ENCODE measurements around the gene GLUL.
"Not testable (repeated sequence)": the region's sequence is repeated elsewhere in the genome, so short reads cannot be mapped to it uniquely, and the experiment has no call there.

Gene GLUL

DNA sequence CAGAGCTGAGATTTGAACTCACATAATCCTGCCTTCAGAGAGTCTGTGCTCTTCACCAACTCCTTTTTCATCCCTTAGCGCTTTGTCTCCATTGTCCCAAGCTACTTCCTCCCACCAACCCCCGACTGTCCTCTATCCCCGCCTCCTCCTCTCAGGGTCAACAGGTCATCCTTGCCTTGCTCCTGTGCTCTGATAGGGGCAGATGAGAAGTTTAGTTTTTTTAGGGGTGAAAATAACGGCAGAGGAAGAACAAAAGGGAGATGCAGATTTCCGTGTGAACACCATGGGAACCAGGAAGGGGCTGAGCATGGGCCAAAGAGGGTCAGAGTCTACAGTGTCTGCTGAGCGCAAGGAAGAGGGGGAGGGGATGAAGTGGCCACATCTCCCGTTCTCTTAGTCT lies 31.9 kb downstream of the GLUL start:
- no peak for DNase-seq

DNA sequence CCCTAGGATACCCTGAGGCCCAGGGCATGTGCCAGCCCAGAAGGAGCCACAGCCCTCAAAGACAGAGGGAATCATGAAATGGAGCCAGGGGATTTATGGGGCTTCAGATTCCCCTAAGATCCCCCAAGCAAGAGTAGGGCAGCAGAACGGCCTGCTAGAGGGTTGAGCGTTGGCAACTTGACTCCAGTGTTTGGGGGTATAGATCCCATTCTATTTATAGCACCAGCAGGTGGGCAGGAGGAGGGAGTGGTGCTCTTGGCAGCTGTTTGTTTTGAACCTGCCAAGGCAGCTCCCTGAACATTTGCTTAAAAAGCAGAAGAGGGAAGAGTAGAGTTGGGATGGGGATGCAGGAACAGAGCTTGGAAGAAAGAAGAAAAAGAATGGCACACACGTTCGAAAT lies 33.7 kb downstream of the GLUL start:
- DNase-seq = no peak

DNA sequence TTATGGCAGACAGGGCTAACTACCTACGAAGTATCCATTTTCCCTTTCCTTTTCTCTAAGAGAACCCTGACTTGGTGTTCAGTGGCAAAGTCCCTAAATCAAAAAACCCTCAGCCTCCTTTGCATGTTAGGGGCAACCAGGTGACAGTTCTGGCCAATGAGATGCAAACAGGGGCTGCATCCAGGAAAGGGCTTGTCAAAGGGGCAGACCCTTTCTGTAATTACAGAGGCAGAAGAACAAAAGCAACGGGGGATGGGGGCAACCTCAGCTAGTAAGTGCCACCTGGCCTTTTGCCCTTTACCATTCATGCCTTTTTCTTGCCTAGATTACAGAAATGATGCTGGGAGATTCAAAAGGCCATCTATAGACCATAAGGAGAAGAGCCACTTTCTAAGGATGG lies 34.4 kb downstream of the GLUL start:
- DNase-seq = no peak

DNA sequence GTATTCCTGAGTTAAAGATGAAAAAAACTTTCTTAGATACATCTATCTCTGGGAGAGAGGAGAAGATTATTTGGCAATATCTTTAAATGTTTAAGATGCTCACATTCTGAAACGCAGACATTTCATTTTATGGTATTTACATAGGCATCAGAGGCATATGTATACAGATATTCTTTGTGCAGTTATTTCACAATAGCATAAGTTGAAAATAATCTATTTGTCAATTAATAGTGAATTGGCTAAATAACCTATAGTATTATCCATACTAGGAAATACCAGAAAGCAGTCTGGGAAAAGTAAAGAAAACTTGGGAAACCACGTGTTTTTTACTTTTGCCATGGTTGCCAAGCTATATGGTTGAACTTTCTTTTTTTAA lies 35.9 kb downstream of the GLUL start:
- no peak for DNase-seq

DNA sequence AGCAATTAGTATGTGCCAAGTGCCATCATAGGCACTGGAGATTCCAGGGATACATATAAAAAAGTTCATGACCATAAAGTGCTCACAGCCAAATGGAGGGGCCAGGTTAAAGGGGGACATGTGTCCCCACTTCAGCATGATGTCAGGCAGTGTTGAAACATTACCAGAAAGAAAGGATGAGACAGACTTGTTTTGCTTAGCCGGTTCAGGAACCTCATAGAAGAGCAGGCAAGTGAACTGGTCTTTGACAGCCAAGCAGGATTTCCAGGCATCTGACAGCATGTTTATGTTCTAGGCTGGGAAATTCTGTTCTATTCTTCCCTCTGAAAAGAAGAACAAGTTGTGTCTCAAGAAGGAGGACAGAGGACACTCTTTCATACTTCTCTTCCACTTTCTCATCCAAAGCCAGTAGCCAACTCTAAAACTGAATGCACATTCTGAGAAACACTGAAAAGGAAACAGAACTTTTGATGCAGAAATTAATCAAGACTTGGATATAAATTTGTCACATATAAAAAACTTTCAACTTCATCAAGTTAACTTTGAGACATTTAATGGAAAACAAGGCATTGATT lies 39.7 kb downstream of the GLUL start:
- DNase-seq = no peak

DNA sequence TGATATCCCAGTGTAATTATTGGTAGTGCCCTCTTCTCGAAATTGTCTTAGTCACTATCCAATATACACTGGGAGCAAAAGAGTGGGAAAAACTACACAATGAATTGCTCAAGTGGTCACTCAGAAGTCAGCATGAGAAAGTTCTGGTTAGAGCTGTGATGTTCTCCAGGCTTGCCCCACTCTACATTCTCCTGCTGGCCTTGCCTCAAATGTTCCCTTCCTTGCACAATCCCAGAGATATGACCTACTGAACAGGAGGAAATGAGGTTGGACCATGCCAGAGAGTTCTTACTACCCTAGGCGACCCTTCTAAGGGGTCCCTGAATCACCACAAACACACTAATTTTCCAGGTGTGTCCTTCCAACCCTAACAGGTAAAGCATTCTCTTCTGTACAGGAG lies 40.8 kb downstream of the GLUL start:
- no peak for DNase-seq

DNA sequence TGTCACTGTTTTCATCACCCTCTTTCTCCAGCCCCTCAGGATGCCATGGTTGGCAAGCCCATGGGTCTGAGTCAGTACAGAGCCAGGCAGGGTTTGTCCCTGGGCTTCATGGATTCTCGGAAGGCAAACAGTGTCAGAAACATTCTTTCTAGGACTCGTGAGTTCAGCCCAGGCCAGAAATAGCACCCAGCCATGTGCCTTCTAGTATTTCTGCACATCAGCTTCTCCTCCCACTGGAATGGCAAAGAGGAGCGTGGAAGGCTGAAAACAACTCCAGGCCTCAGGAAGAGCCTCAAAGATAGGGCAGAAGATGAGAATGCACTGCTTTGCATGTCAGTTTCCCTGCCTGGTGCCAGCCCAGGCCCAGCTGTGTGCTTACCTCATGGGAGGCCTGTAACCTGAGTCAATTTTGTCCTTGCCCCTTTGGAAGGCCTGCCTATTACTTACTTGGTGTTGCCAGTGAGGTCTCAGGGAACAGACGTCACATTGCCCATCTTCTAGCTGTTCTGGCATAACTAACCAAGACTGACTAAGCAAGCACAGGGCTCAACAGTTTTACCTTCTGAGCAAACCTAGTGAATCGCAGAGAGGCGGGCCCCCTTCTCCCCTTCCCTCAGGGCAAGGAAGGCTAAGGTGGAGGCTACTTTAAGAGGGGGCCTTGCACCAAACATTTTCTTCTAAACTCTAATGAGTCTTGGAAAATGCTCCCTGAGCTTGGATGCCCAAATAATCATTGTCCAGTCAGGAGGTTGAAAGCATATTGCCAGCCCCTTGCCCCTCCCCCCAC lies 42.4 kb downstream of the GLUL start:
- no peak for DNase-seq

DNA sequence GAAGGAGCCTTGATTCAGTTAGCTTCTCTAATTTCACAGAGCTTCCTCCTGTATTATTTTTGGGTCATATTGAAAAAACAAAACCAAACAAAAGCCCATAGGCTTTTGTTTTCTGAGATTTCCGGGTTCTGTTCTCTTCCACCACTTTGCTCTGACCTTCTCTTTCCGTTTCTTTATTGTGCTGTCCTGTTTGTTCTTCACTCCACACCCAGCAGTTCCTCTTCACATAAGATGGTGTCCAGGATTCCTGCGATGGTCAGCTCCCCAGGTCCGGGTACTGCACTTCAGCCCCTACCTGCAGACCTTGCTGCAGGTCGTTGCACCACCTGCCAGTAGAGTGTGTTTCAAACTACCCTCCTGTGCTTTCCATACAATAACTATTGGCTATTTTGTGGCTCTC lies 44.6 kb downstream of the GLUL start:
- DNase-seq = no peak

DNA sequence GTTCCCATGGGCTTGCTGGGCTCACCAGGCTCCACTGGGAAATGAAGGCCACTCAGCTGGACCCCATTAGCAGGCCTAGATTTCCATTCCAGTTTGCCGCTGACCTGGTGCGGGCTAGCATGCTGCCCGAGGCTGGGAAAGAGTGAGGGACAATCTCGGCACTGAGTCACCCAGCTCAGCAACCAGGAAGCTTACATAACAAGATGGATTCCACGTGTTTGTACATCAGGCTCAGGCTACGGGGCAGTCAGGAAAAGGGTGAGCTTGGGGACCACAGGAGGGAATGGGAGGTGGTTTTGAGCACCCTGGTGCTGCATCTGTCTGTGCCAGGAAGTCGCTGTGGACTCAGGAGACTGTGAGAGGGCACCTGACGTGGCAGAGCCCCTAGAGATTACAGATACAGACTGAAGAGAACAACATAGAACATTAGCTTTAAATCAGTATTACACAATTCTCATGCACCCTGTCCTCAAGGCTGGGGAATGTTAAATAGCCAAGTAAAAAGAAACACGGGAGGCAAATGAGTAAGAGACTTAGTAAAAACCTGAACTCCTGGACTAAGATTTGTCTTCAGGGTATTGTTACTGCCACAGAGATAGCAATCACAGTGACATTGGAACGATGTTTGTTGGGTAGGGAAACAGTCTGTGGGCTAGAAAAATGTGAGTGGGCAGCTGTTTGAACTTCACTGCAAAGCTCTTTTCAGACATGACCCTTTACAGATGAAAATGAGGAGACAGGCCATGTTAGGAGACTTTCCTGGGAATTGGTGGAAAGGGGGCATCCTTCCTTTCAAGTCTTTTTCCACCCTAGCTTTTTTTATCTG lies 51.1 kb downstream of the GLUL start:
- no peak for DNase-seq

DNA sequence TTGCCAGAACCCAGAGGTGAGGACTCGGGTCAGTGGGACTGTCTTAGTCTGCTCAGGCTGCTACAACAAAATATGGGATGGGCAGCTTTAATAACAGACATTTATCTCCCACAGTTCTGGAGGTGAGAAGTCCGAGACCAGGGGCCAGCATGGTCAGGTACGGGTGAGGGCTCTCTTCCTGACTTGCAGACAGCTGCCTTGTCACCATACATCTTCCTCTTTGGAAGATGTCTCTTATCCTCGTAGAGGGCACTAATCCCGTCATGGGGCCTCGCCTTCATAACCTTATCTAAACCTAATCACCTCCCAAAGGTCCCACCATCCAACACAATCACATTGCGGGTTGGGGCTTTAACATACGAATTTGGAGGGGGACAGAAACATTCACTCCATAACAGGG lies 51.9 kb downstream of the GLUL start:
- DNase-seq = no peak

DNA sequence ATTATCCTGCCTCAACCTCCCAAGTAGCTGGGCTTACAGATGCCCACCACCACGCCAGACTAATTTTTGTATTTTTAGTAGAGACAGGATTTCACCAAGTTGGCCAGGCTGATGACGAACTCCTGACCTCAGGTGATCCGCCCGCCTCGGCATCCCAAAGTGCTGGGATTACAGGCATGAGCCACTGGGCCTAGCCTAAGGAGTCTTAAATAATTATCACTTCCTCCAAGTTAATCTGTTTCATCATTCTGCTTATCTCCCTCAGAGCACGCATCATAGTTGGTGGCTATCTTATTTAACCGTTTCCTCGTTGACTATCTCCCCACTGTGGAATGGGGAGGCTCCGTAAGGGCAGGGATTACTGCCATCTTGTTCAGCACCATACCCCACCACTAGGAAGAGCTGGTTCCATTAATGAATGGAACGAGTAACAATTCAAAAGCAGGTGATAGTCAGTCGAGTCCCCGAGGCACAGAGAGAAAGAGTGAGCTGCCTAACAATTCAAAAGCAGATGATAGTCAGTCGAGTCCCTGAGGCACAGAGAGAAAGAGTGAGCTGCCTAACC lies 52.7 kb downstream of the GLUL start:
- DNase-seq = no peak

DNA sequence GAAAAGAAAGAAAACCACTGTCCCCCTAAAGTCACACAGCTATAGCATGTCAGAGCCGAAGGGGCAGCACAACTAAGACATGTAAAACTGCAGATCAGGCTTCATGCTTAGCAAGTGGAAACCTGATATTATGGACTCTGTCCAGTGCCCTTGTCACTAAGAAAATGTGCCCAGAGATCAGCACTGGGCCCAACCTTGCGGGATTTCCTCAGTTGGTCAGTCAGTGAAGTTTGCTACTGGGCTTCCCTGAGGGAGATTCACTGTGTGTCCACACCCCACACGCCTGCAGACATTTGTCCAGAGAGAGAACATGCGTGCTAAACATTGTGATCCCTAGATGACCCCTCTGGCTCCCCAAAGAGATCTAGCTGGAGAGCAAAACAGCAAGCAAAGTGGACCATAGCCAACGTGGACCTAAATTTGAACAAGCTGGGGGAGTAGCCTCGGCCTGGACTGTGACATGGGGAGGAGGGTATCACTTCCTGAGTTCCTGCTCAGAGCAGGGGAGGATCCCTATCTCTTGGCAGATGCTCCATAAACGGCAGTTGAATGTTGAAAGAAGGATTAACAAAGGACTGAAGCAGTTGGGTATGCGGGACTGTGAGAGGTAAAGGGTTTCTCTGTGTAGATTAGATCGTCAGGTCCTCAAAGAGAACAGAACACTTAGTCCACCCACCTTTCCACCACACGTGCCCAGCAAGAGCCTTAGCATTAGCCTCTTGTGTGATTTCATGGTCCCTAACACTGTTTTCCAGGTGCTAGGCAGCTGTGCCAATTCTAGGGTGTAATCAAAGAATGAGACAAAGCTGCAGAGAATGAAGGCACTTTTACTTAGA lies 53.6 kb downstream of the GLUL start:
- no peak for DNase-seq

DNA sequence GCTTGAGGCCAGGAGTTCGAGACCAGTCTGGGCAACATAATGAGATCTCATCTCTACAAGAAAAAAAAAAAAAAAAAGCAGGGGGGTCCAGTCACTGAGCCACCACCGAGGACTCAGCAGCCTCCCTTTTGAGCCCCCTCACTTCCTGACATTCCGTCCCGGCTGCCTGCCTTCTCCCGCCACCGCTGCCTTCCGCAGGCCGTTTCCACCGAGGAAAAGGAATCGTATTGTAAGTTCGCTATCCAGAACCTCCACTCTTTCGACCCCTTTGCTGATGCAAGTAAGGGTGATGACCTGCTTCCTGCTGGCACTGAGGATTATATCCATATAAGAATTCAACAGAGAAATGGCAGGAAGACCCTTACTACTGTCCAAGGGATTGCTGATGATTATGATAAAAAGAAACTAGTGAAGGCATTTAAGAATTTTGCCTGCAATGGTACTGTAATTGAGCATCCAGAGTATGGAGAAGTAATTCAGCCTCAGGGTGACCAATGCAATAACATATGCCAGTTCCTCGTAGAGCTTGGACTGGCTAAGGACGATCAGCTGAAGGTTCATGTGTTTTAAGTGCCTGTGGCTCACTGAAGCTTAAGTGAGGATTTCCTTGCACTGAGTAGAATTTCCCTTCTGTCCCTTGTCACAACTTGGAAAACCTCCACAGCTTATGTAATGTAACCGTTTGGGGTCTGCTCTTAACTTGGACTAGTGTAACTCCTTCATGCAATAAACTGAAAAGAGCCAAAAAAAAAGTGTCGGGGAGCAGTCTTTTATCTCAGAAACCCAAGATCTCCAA lies 55.6 kb downstream of the GLUL start:
- no peak for DNase-seq

DNA sequence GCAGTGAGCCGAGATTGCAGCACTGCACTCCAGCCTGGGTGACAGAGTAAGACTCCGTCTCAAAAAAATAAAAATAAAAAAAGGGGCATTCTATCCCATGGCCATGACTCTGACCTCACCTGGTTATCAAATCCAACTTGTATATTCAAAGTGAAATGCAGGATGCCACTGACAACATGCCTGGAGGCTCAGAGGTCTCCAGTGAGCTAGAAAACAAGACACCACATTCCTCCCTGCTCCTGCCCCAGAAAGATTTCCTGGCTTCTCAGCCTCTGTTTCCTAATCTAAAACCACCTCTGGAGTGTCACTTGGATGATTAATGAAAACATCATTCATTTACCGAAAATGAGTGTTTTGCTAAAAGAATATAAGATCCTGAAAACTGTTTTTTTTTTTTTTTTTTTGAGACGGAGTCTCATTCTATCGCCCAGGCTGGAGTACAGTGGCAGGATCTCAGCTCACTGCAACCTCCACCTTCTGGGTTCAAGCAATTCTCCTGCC lies 58.5 kb downstream of the GLUL start:
- not testable (repeated sequence) for DNase-seq

DNA sequence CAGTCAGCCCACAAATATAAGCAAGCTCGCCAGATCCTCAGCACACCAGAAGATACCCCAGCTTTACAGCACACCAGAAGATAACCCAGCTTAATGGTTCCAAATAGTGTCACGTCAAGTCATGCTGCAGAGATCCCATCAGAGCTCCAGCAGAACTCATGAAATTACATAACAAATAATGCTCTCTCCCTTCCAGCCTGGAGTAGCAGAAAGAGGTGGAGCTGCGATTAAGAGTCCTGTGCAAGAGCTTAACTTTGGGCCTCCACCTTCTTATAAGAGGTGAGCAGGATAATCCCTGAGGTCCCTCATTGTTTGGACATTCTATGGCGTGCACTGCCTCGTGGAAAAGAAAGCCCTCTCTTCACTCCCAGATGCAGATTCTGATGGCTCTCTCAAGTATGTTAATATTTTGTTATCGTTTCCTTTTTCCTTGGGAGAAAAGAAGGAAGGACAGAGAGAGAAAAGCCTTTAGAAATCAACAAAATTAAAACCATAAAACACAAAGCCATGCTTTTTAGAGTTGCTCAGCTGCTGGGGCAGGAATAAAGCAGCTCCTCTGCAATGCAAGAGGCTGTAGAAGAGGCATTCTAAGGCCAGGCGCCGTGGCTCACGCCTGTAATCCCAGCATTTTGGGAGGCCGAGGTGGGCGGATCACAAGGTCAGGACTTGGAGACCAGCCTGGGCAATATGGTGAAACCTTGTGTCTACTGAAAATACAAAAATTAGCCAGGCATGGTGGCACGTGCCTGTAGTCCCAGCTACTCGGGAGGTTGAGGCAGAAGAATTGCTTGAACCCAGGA lies 59.1 kb downstream of the GLUL start:
- no peak for DNase-seq
